Measurements from ENCODE around the gene CRIM1.

DNA sequence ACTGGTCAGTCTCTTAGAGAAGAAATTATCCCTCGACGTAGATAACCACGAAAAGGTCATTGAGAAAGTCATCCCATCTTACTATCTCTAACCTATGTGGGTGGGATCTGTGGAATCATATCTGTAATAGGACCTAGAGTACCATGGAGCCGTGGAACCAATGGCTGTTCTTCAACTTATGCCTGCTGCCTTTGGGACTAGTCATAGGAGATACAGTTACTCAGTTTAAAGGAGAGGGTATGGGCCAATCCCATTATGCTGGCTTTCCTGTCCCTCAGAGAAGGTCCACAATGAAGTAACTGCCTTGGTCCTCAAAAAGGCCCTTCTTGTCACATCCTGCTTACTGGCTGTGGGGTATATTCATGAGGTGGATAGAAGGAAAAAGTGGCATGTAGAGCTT is 164.9 kb downstream of the CRIM1 start:
- TF ChIP-seq, protein P1, sequence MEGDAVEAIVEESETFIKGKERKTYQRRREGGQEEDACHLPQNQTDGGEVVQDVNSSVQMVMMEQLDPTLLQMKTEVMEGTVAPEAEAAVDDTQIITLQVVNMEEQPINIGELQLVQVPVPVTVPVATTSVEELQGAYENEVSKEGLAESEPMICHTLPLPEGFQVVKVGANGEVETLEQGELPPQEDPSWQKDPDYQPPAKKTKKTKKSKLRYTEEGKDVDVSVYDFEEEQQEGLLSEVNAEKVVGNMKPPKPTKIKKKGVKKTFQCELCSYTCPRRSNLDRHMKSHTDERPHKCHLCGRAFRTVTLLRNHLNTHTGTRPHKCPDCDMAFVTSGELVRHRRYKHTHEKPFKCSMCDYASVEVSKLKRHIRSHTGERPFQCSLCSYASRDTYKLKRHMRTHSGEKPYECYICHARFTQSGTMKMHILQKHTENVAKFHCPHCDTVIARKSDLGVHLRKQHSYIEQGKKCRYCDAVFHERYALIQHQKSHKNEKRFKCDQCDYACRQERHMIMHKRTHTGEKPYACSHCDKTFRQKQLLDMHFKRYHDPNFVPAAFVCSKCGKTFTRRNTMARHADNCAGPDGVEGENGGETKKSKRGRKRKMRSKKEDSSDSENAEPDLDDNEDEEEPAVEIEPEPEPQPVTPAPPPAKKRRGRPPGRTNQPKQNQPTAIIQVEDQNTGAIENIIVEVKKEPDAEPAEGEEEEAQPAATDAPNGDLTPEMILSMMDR (conservative IDR thresholded peaks at IDR 0.05; ENCODE audit: low read length): no peak
- no peak for TF ChIP-seq EZH2phosphoT487 (IDR thresholded peaks at IDR 0.05; ENCODE audit: borderline replicate concordance)

Data from Loucy (cell line).